WTC11 (cell line): Measurements from ENCODE around the gene IFI6.

Experiments
- ATF3 ChIP-seq: sonication (generic); formaldehyde crosslinking; conservative IDR thresholded peaks from 2 replicates; pipeline ENCODE4 v1.8.1; 2022; ENCODE audit warnings: mild to moderate bottlenecking, missing genetic modification reagents
- CDX4 ChIP-seq: fragments of 250-450 bp; sonication (Bioruptor Pico); IDR thresholded peaks from 2 replicates; pipeline ENCODE4 v1.9.0; 2021; ENCODE audit warnings: moderate library complexity, mild to moderate bottlenecking, inconsistent platforms, borderline replicate concordance
- CTCF ChIP-seq: fragments of 200-600 bp; IDR thresholded peaks from 2 replicates; pipeline ENCODE4 v1.8.0; 2022; ENCODE audit warnings: antibody characterized with exemption
- HMGXB4 ChIP-seq: sonication (generic); formaldehyde crosslinking; IDR thresholded peaks from 2 replicates; pipeline ENCODE4 v1.8.1; 2023; ENCODE audit warnings: mild to moderate bottlenecking, moderate library complexity, missing genetic modification reagents
- IRF1 ChIP-seq: sonication (generic); formaldehyde crosslinking; IDR thresholded peaks from 2 replicates; pipeline ENCODE4 v1.8.0; 2023; ENCODE audit warnings: missing genetic modification reagents
- NR1H2 ChIP-seq: sonication (generic); formaldehyde crosslinking; IDR thresholded peaks from 2 replicates; pipeline ENCODE4 v1.9.0; 2021; ENCODE audit warnings: mild to moderate bottlenecking, moderate library complexity, missing genetic modification reagents
- NR2C2 ChIP-seq: sonication (generic); formaldehyde crosslinking; IDR thresholded peaks from 2 replicates; pipeline ENCODE4 v1.8.0; 2022; ENCODE audit warnings: mild to moderate bottlenecking, missing genetic modification reagents
- ZNF232 ChIP-seq: sonication (generic); formaldehyde crosslinking; IDR thresholded peaks from 2 replicates; pipeline ENCODE4 v1.8.0; 2022; ENCODE audit warnings: mild to moderate bottlenecking, missing genetic modification reagents

- TF ChIP-seq CTCF (no peak; the same call in 1 of the 2 replicates), NR2C2 (CRISPR knock-in tag) (no peak), NR1H2 (no peak), ZNF232 (CRISPR knock-in tag) (no peak), ATF3 (CRISPR knock-in tag) (no peak), IRF1 (CRISPR knock-in tag) (no peak), HMGXB4 (CRISPR knock-in tag) (no peak), CDX4 (CRISPR knock-in tag) (no peak)
Observed at GRCh38 chr1:27644369-27645070, 27.5 kb downstream of the IFI6 start.
